MM.1S (cell line): ENCODE measurements around the gene EIF4B.

Source experiments
- DNase-seq: peaks from one replicate; pipeline ENCODE4 v3.0.0-alpha.2; 2015
- H2AFZ ChIP-seq: fragments of 300-600 bp; sonication (generic); 2 replicates; pipeline ENCODE4 v1.6.0; 2016; ENCODE audit warnings: antibody characterized with exemption, low read length
- H3F3A ChIP-seq: fragments of 300-600 bp; sonication (generic); 2 replicates; pipeline ENCODE4 v1.6.1; 2016; ENCODE audit warnings: mild to moderate bottlenecking, antibody characterized with exemption, low read length, moderate library complexity, mixed read lengths; ENCODE audit not compliant: insufficient read depth
- H3K27ac ChIP-seq: fragments of 300-600 bp; sonication (generic); 2 replicates; pipeline ENCODE4 v1.5.1; 2016; ENCODE audit warnings: mild to moderate bottlenecking, low read length
- H3K27me3 ChIP-seq: fragments of 300-600 bp; sonication (generic); replicated peaks from 2 replicates; pipeline ENCODE4 v1.6.0; 2016; ENCODE audit warnings: low read length; ENCODE audit not compliant: insufficient read depth
- H3K36me3 ChIP-seq: fragments of 300-600 bp; sonication (generic); replicated peaks from 2 replicates; pipeline ENCODE4 v1.6.1; 2016; ENCODE audit warnings: mild to moderate bottlenecking, low read length, mixed read lengths; ENCODE audit not compliant: insufficient read depth
- H3K4me1 ChIP-seq: fragments of 300-600 bp; sonication (generic); 2 replicates; pipeline ENCODE4 v1.6.1; 2016; ENCODE audit warnings: low read length, mixed read lengths
- H3K4me2 ChIP-seq: fragments of 300-600 bp; sonication (generic); 2 replicates; pipeline ENCODE4 v1.6.0; 2016; ENCODE audit warnings: low read depth, low read length
- H3K4me3 ChIP-seq: fragments of 300-600 bp; sonication (generic); 2 replicates; pipeline ENCODE4 v1.5.1; 2016; ENCODE audit warnings: low read length, mixed read lengths
- H3K79me2 ChIP-seq: fragments of 300-600 bp; sonication (generic); 2 replicates; pipeline ENCODE4 v1.6.1; 2016; ENCODE audit warnings: mixed run types, low read length, mixed read lengths
- H3K9ac ChIP-seq: fragments of 300-600 bp; sonication (generic); 2 replicates; pipeline ENCODE4 v1.6.1; 2016; ENCODE audit warnings: low read length, mixed read lengths
- H3K9me2 ChIP-seq: fragments of 300-600 bp; sonication (generic); replicated peaks from 2 replicates; pipeline ENCODE4 v1.6.1; 2016; ENCODE audit warnings: mild to moderate bottlenecking, low read length, mixed read lengths; ENCODE audit not compliant: insufficient read depth
- H3K9me3 ChIP-seq: fragments of 300-600 bp; sonication (generic); replicated peaks from 2 replicates; pipeline ENCODE4 v1.6.1; 2016; ENCODE audit warnings: mild to moderate bottlenecking, low read length, mixed read lengths; ENCODE audit not compliant: insufficient read depth
- H4K20me1 ChIP-seq: fragments of 300-600 bp; sonication (generic); 2 replicates; pipeline ENCODE4 v1.6.1; 2016; ENCODE audit warnings: mild to moderate bottlenecking, low read length, moderate library complexity, mixed read lengths; ENCODE audit not compliant: insufficient read depth
- EZH2 ChIP-seq: fragments of 300-600 bp; sonication (generic); optimal IDR thresholded peaks from 2 replicates; pipeline ENCODE3; 2017; ENCODE audit warnings: low read depth, mild to moderate bottlenecking, antibody characterized with exemption, low read length, mixed read lengths
- EZH2phosphoT487 ChIP-seq: fragments of 300-600 bp; sonication (generic); IDR thresholded peaks from 2 replicates; pipeline ENCODE4 v1.6.1; 2018; ENCODE audit warnings: antibody characterized with exemption, low read length
- TF ChIP-seq, protein P1 (sequence below): fragments of 300-600 bp; sonication (generic); IDR thresholded peaks from 2 replicates; pipeline ENCODE4 v1.5.1; 2016; ENCODE audit warnings: antibody characterized with exemption, low read length, mixed read lengths

Gene EIF4B

DNA sequence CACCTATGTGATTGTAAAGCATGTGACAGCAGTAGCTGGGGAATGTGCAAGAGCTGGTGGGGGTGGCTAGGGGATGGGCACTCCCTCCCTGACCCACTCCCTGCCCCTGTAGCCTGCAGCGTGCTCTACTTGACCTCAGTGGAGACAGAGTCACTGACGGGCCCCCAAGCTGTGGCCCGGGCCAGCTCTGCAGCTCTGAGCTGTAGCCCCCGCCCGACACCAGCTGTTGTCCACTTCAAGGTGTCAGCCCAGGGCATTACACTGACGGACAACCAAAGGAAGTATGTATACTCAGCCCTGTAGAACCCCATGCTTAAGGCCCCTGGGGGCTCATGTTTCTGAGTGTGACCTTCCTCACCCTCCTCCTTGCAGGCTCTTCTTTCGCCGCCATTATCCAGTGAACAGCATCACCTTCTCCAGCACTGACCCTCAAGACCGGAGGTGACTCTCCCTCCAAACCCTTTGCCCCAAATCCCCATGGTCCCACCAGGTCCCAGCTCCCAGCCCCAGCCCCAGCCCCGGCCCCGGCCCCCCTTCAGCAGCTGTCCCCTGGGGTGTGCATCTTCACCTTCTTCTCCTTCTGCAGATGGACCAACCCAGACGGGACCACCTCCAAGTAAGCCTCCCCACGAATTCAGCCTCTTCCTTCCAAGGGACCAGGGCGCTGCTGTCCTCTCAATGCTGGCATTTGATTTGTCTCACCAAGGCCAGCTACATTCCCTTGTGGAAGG lies 56.9 kb downstream of the EIF4B start:
- no peak overlapping the region for H3K4me3 ChIP-seq
- TF ChIP-seq EZH2 (no peak), EZH2phosphoT487 (no peak)
- TF ChIP-seq, protein P1, sequence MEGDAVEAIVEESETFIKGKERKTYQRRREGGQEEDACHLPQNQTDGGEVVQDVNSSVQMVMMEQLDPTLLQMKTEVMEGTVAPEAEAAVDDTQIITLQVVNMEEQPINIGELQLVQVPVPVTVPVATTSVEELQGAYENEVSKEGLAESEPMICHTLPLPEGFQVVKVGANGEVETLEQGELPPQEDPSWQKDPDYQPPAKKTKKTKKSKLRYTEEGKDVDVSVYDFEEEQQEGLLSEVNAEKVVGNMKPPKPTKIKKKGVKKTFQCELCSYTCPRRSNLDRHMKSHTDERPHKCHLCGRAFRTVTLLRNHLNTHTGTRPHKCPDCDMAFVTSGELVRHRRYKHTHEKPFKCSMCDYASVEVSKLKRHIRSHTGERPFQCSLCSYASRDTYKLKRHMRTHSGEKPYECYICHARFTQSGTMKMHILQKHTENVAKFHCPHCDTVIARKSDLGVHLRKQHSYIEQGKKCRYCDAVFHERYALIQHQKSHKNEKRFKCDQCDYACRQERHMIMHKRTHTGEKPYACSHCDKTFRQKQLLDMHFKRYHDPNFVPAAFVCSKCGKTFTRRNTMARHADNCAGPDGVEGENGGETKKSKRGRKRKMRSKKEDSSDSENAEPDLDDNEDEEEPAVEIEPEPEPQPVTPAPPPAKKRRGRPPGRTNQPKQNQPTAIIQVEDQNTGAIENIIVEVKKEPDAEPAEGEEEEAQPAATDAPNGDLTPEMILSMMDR: no peak
- H3K36me3 ChIP-seq: no peaks in the 10 kb centered on the region
- no peaks in the 10 kb centered on the region for H3F3A ChIP-seq
- H3K4me1 ChIP-seq: no peaks in the 10 kb centered on the region
- H3K4me2 ChIP-seq: no peak overlapping the region
- H3K9ac ChIP-seq: no peak overlapping the region
- H3K27me3 ChIP-seq: peaks cover 19% of the 10 kb centered on the region
- no peaks in the 10 kb centered on the region for H4K20me1 ChIP-seq
- DNase-seq: no peak
- H3K27ac ChIP-seq: no peak overlapping the region
- no peaks in the 10 kb centered on the region for H3K79me2 ChIP-seq
- H2AFZ ChIP-seq: no peak overlapping the region
- no peaks in the 10 kb centered on the region for H3K9me2 ChIP-seq
- H3K9me3 ChIP-seq: no peaks in the 10 kb centered on the region

DNA sequence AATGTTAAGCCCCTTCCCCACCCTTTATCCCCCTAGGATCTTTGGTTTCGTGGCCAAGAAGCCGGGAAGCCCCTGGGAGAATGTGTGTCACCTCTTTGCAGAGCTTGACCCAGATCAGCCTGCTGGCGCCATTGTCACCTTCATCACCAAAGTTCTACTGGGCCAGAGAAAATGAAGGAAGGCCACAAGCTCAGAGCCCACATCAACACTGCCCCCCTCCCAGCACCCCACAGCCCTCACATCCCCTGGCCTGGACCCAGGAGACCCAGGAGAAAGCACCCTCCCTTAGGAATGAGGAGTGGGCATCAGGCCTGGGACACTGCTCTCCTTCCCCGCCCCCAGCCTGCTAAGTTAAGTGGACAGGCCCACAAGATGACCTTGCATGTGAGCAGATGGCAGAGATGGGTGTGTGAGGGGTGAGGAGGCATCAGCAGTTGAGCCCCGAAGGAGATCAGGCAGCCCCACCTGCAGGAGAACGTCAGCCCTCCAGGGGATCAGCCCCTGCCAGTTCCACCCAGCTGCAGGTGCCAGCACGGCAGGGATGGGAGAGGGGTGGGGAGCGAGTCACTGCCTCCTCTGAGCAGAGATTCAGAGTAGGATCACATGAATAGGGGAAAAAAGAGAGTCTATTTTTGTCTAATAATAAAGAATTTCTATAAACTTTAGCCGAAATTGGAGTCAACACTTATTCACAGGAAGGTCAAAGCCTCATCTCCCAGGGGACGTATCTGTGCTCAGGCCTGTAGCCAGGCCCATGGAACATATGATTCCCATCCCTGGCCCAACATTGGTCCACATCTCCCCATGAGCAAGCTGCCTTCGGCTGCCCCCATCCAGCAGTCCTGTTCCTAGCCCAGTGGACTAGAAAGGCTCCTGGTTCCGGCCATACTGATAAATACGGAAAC lies 57.7 kb downstream of the EIF4B start:
- Histone ChIP-seq H3K9ac (no peak overlapping the region), H2AFZ (no peak overlapping the region)

DNA sequence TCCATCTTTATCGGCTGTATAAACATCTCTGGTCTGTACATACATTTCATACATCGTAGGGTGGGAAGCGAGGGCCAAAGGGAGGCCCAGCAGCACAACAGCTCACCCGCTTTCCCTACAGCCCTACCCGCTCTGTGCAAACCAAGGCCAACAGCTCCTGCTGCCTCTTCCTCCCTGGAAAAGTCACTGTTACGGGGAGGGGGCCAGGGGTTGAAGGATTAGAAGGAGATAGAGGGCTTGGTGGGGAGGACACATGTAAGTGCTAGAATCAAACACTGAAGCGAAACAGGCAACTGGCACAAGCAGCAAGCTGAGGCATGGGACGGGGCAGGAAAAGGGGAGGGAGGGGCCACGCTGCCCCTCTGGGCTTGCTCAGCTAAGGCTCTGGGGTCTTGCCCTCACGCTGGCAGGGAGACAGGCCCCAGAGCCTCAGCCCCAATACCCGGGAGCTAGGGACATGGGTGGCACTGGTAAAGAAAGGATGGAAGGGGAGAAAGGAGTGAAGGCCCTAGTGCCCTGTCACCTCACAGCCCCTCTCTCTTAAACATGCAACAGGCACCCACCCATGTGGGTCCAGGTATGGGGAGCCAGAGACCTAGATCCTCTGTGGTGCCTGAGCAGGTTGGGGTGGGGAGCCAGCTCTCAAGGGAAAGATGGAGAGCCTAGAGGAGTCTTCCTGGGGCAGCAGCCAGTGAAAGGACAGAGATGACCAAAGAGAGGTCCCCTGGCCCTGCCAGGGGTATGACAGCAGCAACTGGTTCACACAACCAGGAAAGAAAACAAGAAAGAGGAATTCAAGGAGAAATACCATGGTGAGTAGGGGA lies 58.6 kb downstream of the EIF4B start:
- no peak overlapping the region for H3K9ac ChIP-seq

More for the DNA sequence above, 57.7 kb downstream of the EIF4B start:
- Histone ChIP-seq H3K36me3 (no peaks in the 10 kb centered on the region), H3K4me1 (no peaks in the 10 kb centered on the region), H4K20me1 (no peaks in the 10 kb centered on the region), H3F3A (no peaks in the 10 kb centered on the region), H3K27ac (no peak overlapping the region), H3K9me2 (no peaks in the 10 kb centered on the region), H3K4me2 (no peak overlapping the region), H3K9me3 (no peaks in the 10 kb centered on the region), H3K4me3 (no peak overlapping the region), H3K79me2 (no peaks in the 10 kb centered on the region), H3K27me3 (peaks cover 19% of the 10 kb centered on the region)
- no peak for TF ChIP-seq EZH2
- TF ChIP-seq, protein P1: no peak
- TF ChIP-seq EZH2phosphoT487: no peak
- DNase-seq: no peak

More for the DNA sequence above, 58.6 kb downstream of the EIF4B start:
- Histone ChIP-seq H3K36me3 (no peaks in the 10 kb centered on the region), H3K27me3 (peaks cover 14% of the 10 kb centered on the region), H3K4me2 (no peak overlapping the region), H3K4me1 (no peaks in the 10 kb centered on the region), H3K79me2 (no peaks in the 10 kb centered on the region), H3K9me2 (no peaks in the 10 kb centered on the region), H2AFZ (no peak overlapping the region), H4K20me1 (no peaks in the 10 kb centered on the region), H3K4me3 (no peak overlapping the region), H3F3A (no peaks in the 10 kb centered on the region), H3K9me3 (no peaks in the 10 kb centered on the region), H3K27ac (no peak overlapping the region)
- TF ChIP-seq EZH2phosphoT487 (no peak), EZH2 (no peak)
- TF ChIP-seq, protein P1: no peak
- no peak for DNase-seq
